ENCODE data around the gene PNN.
"Not testable (repeated sequence)": the region's sequence is repeated elsewhere in the genome, so short reads cannot be mapped to it uniquely, and the experiment has no call there.

The PNN gene

DNA sequence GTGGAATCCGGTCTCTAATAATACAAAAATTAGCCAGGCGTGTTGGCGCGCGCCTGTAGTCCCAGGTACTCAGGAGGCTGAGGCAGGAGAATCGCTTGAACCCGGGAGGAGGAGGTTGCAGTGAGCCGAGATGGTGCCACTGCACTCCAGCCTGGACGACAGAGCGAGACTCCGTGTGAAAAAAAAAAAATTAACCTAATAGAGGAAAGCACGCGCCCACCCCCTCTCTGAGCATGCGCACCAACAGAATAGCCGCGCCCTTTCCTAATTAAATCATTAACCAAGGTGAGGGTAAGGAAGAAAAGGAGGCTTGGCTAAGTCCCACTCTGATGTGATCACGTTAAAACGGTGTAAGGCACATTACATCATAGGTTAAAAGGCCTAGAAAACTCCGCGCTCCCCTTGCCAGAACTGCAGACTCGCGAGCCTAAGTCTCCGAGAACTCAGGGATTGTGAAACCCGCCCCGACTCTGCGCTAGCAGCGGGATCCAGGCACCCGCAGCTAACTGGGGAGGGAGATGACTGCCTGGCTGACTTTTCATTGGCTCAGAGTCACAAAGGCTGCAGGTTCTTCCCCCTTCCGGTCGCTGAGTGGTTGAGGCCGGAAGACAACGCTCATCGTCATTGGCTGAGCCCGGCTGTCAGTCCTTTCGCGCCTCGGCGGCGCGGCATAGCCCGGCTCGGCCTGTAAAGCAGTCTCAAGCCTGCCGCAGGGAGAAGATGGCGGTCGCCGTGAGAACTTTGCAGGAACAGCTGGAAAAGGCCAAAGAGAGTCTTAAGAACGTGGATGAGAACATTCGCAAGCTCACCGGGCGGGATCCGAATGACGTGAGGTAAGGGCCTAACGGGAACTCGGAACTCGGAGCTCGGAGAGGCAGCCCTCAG, at the start of gene PNN:
Gene PNN (plus strand): TSS at position 695 of the 885 bp plus-strand sequence. CDS start 26 bp downstream, at position 721.
- in situ Hi-C loops (cut with MboI; ENCODE audit: low sequenced_read_pairs): no loop called here

DNA sequence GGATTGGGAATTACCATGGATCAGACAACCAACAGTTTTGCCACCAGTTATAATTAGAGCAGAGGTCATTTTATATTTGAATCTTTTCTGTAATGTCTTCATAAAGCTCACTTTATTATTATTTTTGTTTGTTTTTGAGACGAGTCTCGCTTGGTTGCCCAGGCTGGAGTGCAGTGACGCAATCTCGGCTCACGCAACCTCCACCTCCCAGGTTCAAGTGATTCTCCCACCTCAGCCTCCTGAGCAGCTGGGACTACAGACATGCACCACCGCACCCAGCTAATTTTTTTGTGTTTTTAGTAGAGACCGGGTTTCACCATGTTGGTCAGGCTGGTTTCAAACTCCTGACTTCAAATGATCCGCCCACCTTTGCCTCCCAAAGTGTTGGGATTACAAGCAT, 37.2 kb upstream of the PNN start:
- in situ Hi-C loops (cut with MboI; ENCODE audit: low sequenced_read_pairs): not testable (repeated sequence)

DNA sequence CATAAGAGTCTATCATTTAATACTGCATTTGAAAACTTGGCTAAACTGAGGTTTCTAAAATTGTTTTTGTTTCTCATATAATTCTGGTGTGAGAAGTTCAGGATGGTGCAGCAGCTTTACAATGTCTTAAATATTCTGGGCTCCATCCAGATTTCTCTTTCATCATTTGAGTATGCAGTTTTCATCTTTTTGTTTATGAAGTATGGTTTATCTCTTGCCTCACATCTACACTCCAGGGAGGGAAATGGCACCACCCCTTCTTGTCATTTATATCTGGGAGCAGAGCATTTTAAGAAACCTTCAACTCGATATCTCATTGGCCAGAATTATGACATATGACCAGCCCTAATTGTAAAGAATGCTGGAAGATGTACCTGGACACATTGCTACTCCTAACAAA, 36.6 kb upstream of the PNN start:
- in situ Hi-C loops (cut with MboI; ENCODE audit: low sequenced_read_pairs): no loop called here

DNA sequence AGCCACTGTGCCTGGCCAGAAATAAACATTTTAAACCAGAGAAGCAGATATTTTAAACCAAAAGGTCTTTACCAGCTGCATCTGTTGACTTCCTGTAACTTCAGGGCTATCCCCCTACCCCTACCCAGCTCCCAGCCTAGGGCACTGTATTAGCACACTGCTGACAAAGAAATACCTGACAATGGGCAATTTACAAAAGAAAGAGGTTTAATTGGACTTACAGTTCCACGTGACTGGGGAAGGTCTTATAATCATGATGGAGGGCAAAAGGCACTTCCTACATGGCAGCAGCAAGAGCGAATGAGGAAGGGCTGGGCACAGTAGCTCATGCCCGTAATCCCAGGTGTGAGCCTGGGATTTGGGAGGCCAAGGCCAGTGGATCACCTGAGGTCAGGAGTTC, 34.9 kb upstream of the PNN start:
- in situ Hi-C loops (cut with MboI; ENCODE audit: low sequenced_read_pairs): no loop called here

DNA sequence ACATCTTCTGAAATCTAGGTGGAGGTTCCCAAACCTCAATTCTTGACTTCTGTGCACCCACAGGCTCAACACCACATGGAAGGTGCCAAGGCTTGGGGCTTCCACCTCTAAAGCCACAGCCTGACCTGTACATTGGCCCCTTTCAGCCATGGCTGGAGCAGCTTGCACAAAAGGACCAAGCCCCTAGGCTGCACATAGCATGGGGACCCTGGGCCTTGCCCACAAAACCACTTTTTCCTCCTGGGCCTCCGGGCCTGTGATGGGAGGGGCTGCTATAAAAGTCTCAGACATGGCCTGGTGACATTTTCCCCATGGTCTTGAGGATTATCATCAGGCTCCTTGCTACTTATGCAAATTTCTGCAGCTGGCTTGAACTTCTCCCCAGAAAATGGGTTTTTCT, 33.4 kb upstream of the PNN start:
- in situ Hi-C loops (cut with MboI; ENCODE audit: low sequenced_read_pairs): not testable (repeated sequence)

DNA sequence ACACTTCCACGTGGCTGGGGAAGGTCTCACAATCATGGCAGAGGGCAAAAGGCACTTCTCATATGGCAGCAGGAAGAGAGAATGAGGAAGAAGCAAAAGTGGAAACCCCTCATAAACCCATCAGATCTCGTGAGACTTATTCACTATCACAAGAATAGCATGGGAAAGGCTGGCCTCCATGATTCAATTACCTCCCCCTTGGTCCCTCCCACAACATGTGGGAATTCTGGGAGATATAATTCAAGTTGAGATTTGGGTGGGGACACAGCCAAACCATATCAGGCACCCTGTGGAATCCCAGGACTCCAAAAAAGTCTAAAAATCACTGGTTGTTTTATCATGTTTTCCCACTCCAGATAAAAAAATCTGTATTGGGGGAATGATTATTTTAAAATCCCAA, 31.8 kb upstream of the PNN start:
- in situ Hi-C loops (cut with MboI; ENCODE audit: low sequenced_read_pairs): not testable (repeated sequence)

DNA sequence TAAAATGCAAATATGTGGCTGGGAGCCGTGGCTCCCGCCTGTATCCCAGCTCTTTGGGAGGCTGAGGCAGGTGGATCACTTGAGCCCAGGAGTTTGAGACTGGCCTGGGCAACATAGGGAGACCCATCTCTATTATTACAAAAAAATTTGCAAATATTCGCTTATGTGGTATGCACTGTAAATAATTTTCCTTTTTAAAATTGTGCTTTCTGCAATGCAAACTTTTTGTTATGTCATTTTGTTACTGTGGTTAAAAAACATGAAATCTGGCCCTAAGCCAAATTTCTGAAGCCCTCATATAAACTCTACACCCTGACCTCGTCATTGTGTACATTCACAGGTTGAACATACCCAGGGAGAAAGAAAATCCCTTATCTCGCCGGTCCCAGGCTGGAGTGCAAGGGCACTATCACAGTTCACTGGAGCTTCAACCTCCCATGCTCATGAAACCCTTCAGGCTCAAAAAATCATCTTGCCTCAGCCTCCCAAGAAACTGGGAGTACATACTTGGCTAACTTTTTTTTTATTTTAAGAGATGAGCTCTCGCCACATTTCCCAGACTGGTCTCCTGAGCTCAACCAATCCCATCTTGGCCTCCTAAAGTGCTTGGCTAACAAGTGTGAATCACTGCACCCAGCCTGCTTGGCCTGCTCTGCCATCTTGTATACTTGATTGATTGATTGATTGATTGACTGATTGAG, 29.6 kb upstream of the PNN start:
- in situ Hi-C loops (cut with MboI; ENCODE audit: low sequenced_read_pairs): no loop called here

DNA sequence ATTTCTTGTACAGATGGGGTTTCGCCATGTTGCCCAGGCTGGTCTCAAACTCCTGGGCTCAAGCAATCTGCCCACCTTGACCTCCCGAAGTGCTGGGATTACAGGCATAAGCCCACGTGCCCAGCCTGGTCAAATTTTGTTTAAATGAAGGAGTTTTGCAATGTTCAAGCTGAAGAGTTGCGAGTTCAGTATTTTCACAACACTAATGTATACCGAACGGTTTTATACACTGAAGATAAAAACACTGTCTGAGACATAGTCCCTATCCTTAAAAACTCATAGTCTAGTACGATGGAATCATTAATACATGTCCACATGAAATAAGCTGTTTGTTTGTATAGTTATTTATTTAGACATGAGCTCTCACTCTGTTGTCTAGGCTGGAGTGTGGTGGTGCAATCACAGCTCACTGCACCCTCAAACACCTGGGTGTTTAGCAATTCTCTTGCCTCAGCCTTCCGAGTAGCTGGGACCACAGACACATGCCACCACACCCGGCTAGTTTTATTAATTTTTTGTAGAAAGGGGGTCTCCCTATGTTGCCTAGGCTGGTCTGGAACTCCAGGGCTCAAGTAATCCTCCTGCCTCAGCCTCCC, 20.4 kb upstream of the PNN start:
- in situ Hi-C loops (cut with MboI; ENCODE audit: low sequenced_read_pairs): no loop called here

DNA sequence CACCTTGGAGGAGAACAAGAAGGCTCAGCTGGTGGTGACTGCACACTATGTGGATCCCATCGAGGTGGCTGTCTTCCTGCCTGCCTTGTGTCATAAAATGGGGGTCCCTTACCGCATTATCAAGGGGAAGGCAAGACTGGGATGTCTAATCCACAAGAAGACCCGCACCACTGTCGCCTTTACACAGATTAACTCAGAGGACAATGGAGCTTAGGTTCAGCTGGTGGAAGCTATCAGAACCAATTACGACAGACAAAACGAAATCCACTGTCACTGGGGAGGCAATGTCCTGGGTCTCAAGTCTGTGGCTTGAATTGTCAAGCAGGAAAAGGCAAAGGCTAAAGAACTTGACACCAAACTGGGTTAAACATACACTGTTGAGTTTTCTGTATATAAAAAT, 17.6 kb upstream of the PNN start:
- in situ Hi-C loops (cut with MboI; ENCODE audit: low sequenced_read_pairs): no loop called here

DNA sequence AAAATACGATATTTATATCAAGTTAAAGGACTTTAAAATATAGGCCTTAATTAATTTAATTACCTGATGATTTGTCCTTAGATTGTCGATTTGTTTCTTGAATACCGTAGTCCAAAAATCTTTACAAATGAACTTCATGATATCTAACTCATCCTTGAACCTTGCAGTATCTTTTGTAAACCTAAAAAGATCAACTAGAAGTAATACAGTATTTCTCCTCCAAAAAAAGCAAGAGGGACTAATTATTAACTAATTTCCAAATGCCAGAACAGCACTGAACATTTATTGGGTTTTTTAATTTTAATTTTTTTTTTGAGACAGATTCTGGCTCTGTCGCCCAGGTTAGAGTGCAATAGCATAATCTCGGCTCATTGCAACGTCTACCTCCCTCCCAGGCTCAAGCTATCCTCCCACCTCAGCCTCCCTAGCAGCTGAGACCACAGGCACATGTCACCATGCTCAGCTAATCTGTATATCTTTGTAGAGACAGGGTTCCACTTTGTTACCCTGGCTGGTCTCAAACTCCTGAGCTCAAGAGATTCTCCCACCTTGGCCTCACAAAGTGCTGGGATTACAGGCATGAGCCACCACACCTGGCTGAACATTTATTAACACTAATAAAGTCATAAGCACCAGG, 16.7 kb upstream of the PNN start:
- in situ Hi-C loops (cut with MboI; ENCODE audit: low sequenced_read_pairs): no loop called here

DNA sequence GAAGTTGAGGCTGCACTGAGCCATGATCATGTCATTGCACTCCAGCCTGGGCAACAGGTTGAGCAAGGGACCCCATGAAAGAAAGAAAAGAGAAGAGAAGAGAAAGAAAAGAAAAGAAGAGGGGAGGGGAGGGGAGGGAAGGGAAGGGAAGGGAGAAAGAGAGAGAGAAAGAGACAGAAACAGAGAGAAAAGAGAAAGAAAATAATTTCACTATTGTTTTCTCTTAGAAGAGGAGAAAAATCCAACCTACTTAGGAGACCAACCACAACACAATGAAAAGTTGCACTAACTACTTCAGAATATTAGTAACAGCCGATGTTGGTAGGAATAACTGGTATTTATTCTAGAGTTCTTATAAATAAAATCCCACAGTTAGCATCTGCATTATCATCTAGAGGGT, 14.6 kb upstream of the PNN start:
- in situ Hi-C loops (cut with MboI; ENCODE audit: low sequenced_read_pairs): no loop called here

DNA sequence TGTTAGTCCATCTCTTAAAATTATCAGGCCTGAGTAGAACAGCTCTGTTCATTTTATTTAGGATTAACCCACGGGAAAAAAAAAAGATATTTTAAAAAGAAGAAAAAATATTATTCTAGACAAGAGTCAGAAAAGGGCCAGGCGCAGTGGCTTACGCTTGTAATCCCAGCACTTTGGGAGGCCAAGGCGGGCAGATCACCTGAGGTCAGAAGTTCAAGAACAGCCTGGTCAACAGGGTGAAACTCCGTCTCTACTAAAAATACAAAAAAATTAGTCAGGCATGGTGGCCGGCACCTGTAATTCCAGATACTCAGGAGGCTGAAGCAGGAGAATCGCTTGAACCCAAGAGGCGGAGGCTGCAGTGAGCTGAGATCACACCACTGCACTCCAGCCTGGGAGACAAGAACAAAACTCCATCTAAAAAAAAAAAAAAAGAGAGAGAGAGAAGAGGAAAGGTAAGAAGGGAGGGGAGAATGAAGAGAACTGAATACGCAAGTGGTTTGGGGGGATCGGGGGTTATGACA, 7.2 kb upstream of the PNN start:
- in situ Hi-C loops (cut with MboI; ENCODE audit: low sequenced_read_pairs): not testable (repeated sequence)

DNA sequence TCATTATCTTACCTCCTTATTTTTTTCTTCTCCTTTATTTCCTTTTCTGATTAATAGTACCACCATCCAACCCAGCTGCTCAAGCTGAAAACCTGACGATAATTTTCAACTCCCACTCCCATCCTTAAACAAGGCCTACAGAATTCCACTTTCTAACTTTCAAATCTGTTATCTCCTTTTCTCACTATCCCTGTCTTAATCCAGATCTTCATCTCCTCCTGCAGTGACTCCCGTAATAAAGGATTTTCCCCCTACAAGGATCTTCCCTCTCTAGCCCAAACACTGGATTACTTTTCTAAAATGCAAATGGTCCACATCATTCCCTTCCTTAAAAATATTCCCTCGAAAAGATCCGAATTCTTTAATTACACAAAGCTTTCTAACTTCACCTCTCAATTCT, 6.5 kb upstream of the PNN start:
- in situ Hi-C loops (cut with MboI; ENCODE audit: low sequenced_read_pairs): no loop called here

DNA sequence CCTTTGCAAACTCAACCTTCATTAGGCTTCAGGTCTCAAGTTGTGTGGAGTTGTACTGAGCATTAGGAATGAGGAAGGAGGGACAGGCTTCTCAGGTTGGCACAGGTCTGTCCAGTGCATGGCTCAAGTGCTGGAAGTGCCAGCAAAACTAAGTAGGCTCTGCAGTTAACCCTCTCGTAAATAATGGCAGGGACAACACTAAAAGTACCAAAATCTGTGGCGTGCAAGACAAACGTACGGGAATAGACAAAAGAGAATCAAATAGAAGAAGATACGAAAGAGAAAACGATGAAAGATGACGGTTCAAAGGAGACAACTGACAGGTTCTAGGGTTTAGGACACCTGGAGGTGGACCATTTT, 5.5 kb upstream of the PNN start:
- in situ Hi-C loops (cut with MboI; ENCODE audit: low sequenced_read_pairs): no loop called here

DNA sequence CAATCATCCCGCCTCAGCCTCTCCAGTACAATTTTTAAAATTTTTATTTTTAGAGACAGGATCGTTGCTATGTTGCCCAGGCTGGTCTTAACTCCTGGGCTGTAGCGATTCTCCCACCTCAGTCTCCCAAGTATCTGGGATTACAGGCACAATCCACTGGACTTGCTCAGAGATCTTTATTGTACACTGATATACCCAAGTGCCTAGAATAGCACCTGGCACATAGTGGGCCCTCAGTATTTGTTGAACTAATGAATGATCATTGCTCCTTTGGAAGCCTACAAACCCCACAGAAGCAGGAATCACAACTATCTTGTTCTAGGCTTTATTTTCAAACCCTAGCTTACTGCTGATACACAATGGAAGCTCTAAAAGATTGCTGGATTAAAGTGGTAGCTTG, 1.9 kb upstream of the PNN start:
- in situ Hi-C loops (cut with MboI; ENCODE audit: low sequenced_read_pairs): no loop called here

DNA sequence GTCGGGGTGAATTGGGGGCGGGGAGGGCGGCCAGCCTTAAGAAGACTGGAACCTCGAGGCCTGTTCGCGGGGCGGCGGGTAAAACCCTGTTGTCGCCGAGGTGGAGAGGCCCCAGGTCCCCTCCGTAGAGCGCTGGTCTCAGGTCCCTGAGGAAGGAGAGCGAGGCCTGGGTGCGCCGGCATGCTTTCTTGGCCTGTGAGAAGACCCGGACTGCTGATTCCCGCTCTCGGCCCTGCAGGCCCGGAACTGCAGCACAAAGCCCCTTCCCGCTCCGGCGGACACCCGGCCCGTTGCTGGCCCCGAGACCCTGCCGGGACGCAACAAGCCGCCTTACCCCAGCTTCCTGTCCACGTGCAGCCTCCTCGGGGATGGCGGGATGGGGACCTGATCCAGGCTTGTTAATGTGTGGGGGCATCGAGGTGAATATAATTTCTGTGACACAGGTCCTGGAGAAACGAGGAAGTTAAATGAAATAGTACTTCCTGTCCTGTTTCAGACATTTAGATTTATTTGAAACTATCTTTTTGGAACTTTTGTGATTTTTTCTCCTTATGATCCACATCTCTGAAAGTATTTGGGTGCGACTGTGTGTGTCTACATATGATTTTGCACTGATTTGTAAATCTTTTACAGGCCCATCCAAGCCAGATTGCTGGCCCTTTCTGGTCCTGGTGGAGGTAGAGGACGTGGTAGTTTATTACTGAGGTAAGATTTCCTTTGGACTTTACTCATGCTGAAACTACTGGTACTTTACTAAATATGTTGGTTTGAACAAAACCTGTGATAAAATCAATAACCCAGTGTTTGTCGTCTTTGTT, 600 bp downstream of the PNN start:
- in situ Hi-C loops (cut with MboI; ENCODE audit: low sequenced_read_pairs): no loop called here

DNA sequence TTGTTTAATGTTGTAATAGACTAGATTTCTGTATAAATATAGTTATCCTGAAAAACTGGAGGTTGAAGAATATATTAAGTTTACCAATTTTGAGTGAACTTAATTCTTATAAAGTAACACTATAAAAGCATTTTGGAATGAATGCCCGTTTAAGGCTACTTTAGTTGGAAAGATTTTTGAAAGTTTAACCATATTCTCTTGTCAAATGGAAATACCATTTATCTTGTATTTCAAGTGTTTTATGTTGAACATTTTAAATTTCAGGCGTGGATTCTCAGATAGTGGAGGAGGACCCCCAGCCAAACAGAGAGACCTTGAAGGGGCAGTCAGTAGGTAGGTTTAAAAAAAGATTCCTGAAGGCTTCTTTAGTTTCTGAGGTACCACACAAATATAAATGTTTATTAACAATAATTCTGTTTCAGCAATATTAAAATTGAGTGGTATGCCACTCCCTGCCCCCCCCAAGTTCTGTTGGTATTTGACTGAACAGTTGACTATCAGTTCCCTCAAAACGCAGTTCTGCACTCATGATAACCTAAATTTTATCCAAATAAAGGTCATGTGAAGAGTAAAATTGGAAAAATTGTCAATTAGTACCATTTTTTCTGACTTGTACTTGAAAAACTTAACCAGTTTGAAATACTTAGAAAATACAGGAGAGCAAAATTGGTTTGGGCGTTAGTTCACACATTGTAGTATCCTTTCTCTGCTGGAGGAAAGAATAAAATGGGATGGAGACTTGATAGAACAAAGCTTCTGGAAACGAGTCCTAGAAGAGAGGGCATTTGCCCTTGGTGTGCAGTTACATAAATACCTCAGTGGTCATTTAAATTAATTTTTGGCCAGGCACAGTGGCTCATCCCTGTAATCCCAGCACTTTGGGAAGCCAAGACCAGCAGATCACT, 1.5 kb downstream of the PNN start:
- in situ Hi-C loops (cut with MboI; ENCODE audit: low sequenced_read_pairs): no loop called here

DNA sequence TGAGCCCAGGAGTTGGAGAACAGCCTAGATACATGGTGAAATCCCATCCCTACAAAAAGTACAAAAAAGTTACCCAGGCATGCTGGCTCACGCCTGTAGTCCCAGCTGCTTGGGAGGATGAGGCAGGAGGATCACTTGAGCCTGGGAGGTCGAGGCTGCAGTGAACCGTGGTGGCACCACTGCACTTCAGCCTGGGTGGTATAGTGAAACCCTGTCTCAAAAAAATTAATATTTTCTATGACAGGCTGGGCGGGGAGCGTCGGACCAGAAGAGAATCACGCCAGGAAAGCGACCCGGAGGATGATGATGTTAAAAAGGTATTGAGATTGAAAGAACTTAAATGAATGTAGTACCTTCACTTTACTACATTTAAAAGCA, 2.1 kb downstream of the PNN start:
- in situ Hi-C loops (cut with MboI; ENCODE audit: low sequenced_read_pairs): no loop called here

DNA sequence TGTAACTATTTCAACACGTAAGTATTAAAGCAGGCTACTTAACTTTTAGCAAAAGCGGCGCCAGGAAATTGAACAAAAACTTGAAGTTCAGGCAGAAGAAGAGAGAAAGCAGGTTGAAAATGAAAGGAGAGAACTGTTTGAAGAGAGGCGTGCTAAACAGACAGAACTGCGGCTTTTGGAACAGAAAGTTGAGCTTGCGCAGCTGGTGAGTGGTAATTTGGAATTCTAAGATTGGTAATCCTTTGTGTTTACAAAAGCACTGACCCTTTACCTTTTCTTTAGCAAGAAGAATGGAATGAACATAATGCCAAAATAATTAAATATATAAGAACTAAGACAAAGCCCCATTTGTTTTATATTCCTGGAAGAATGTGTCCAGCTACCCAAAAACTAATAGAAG, 4.0 kb downstream of the PNN start:
- in situ Hi-C loops (cut with MboI; ENCODE audit: low sequenced_read_pairs): no loop called here

DNA sequence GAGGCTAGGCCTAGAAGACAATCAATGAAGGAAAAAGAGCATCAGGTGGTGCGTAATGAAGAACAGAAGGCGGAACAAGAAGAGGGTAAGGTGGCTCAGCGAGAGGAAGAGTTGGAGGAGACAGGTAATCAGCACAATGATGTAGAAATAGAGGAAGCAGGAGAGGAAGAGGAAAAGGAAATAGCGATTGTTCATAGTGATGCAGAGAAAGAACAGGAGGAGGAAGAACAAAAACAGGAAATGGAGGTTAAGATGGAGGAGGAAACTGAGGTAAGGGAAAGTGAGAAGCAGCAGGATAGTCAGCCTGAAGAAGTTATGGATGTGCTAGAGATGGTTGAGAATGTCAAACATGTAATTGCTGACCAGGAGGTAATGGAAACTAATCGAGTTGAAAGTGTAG, 5.5 kb downstream of the PNN start:
- in situ Hi-C loops (cut with MboI; ENCODE audit: low sequenced_read_pairs): no loop called here
